Upper lobe of right lung (tissue), 1 donor: ENCODE measurements around the gene RPGR. TPM values are rescaled to one million over a fixed set of nuclear protein-coding genes. Genes with fewer than 3 reads are reported as not detected.
A peak's percentile ranks its signal among the peaks of the same experiment; 100 is the strongest.

Experiments used
- ATAC-seq: fragments of 200-7000 bp; cut with Tn5 transposase; one replicate; pipeline ENCODE4 v1.9.1; 2020; ENCODE audit warnings: mild to moderate bottlenecking, moderate library complexity
- DNase-seq: peaks from one replicate; pipeline ENCODE4 v3.0.0-alpha.2; 2020
- H3K27ac ChIP-seq: fragments of 200-600 bp; one replicate; pipeline ENCODE4 v1.8.0; 2022
- H3K27me3 ChIP-seq: fragments of 200-600 bp; one replicate; pipeline ENCODE4 v1.8.0; 2022; ENCODE audit warnings: mild to moderate bottlenecking
- H3K36me3 ChIP-seq: fragments of 200-600 bp; one replicate; pipeline ENCODE4 v1.8.0; 2022
- H3K4me1 ChIP-seq: fragments of 200-600 bp; one replicate; pipeline ENCODE4 v1.8.0; 2022
- H3K4me3 ChIP-seq: fragments of 200-600 bp; one replicate; pipeline ENCODE4 v1.8.0; 2022; ENCODE audit warnings: mild to moderate bottlenecking
- H3K9me3 ChIP-seq: fragments of 200-600 bp; one replicate; pipeline ENCODE4 v1.8.0; 2022
- intact Hi-C: fragments of 100-400 bp; cut with DNase I; formaldehyde crosslinking; loops from one replicate; pipeline ENCODE4 v1.11.0; 2022
- total RNA-seq: library from RNA; stranded (reverse); fragmentation: NEBNext Ultra II Directional; extraction: Animal tissue kit (Norgen Biotek cat#: 25700); gene quantifications from one replicate; pipeline ENCODE4 v1.2.1, GENCODE V29; 2021
- TF ChIP-seq, protein P1 (sequence below): fragments of 200-600 bp; IDR thresholded peaks from one replicate; pipeline ENCODE4 v1.8.0; 2022; ENCODE audit warnings: antibody characterized with exemption
- donor health status: DM: no; HTN: yes; CAD: no; lungs with severe emphysema.

The RPGR gene
- total RNA-seq, 1 donor from 2014 or later: 18.0 TPM

DNA sequence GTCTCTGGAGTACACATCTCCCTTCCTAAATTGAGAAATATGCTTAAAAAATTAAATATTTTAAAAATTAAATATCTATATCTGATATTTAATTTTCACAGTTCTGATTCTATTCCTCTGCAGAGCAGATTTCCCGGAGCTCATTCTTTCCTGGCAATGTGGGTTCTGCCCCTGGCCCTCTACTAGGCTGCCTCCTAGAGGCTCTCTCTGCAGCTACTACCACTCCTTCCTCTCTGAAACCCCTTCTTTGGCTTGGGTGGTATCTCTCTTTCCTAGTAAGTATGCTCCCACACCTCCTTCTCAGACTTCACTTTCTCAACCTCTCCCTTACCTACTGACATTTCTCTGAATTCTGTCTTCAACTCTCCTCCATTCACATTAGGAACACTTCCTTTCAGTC lies 45.3 kb downstream of the RPGR start:
- intact Hi-C loops: no loop called here
- Histone ChIP-seq H3K27me3 (no peaks in the 10 kb centered on the region), H3K27ac (no peak overlapping the region), H3K9me3 (no peaks in the 10 kb centered on the region), H3K4me1 (no peaks in the 10 kb centered on the region), H3K36me3 (no peaks in the 10 kb centered on the region), H3K4me3 (no peak overlapping the region)
- TF ChIP-seq, protein P1, sequence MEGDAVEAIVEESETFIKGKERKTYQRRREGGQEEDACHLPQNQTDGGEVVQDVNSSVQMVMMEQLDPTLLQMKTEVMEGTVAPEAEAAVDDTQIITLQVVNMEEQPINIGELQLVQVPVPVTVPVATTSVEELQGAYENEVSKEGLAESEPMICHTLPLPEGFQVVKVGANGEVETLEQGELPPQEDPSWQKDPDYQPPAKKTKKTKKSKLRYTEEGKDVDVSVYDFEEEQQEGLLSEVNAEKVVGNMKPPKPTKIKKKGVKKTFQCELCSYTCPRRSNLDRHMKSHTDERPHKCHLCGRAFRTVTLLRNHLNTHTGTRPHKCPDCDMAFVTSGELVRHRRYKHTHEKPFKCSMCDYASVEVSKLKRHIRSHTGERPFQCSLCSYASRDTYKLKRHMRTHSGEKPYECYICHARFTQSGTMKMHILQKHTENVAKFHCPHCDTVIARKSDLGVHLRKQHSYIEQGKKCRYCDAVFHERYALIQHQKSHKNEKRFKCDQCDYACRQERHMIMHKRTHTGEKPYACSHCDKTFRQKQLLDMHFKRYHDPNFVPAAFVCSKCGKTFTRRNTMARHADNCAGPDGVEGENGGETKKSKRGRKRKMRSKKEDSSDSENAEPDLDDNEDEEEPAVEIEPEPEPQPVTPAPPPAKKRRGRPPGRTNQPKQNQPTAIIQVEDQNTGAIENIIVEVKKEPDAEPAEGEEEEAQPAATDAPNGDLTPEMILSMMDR: peak; percentile 27
- no peak for ATAC-seq
- DNase-seq: no peak

DNA sequence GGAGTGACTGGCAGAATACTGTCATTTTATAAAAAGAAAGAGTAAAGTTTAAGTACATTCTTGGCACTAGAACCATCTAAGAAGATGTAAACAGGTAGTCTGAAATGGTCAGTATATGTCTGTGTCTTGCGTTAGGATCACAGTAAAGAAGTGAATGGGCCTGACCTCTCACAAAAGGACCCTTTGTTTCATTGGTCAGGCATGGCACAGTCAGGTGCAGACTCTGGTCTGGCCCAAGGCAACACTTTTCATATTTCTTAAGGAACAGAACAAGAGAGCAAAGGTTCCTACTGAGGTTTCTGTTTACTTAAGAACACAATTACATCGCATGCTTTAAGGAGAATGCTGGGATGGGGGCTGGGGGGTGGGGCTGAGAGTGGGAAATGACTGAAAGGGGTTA lies 48.1 kb downstream of the RPGR start:
- intact Hi-C loops: no loop called here
- H3K27me3 ChIP-seq: no peaks in the 10 kb centered on the region
- no peaks in the 10 kb centered on the region for H3K4me1 ChIP-seq
- H3K4me3 ChIP-seq: no peak overlapping the region
- H3K27ac ChIP-seq: no peak overlapping the region
- DNase-seq (no peak), ATAC-seq (no peak)
- TF ChIP-seq, protein P1: no peak
- H3K9me3 ChIP-seq: no peaks in the 10 kb centered on the region
- H3K36me3 ChIP-seq: no peaks in the 10 kb centered on the region

DNA sequence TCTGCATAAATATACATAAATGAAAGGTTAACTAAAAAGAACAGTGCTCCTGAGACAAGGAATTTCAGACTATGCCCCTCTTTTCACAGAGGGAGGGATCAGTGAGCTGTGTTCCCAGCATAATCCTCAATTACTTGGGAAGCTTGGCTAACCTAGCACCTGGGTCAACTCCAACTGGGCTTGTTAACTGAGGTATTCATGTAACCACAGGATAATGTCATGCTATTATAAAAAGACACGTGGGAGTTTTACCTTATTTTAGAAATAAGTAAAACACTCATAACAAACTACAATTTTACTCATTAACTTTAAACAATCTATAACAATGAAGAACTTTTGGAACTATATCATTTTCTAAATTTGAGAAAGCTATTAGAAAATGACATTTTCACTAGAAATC lies 48.6 kb downstream of the RPGR start:
- no peak overlapping the region for H3K27ac ChIP-seq
- ATAC-seq (no peak), DNase-seq (no peak)
- intact Hi-C loops: no loop called here
- no peak overlapping the region for H3K4me3 ChIP-seq
- TF ChIP-seq, protein P1: no peak
- H3K36me3 ChIP-seq: no peaks in the 10 kb centered on the region
- H3K27me3 ChIP-seq: no peaks in the 10 kb centered on the region
- H3K9me3 ChIP-seq: no peaks in the 10 kb centered on the region
- H3K4me1 ChIP-seq: no peaks in the 10 kb centered on the region

DNA sequence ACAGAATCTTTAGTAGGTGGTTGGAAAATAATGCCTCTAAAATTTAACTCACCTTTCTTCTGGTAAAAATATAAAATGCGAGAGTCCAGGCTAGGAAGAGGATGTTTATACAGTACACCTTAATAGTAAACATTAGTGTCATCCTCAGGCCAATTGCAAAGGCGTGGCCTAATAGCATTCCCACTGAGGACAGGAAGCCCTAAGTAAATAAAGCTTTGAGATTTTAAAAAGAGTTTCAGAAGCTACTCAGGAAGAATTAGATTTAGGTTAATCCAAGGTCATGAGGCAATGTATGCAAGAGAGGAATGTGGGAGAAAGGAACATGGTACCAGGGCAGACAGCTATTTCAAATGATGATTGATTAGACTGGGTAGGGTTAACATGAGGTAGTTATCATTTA lies 49.5 kb downstream of the RPGR start:
- TF ChIP-seq, protein P1: no peak
- no peak for DNase-seq

DNA sequence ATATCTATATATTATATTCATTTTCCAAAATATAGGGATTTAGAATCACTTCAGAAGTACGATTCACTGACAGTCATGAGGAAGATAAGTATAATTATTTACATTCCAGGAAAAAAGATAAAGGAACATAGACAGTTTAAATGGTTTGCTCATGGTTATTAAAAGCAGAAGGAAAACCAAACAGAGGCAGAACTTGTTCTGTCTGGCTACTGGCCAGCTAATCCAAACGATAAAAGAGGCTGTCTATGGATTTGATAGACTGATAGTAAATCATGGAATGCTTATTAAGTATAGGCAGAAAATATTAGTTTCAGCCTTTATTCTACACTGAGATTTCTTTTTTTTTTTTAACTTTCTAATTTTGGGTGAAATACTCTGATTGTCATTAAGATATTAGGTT lies 50.2 kb downstream of the RPGR start:
- ATAC-seq (no peak), DNase-seq (no peak)
- Histone ChIP-seq H3K4me1 (no peaks in the 10 kb centered on the region), H3K36me3 (no peaks in the 10 kb centered on the region), H3K27me3 (no peaks in the 10 kb centered on the region), H3K27ac (no peak overlapping the region), H3K4me3 (no peak overlapping the region), H3K9me3 (no peaks in the 10 kb centered on the region)
- intact Hi-C loops: no loop called here
- TF ChIP-seq, protein P1: no peak

More for the DNA sequence above, 49.5 kb downstream of the RPGR start:
- H3K4me1 ChIP-seq: no peaks in the 10 kb centered on the region
- H3K27ac ChIP-seq: no peak overlapping the region
- no peaks in the 10 kb centered on the region for H3K36me3 ChIP-seq
- intact Hi-C loops: no loop called here
- no peak for ATAC-seq
- no peaks in the 10 kb centered on the region for H3K9me3 ChIP-seq
- no peak overlapping the region for H3K4me3 ChIP-seq
- no peaks in the 10 kb centered on the region for H3K27me3 ChIP-seq

DNA sequence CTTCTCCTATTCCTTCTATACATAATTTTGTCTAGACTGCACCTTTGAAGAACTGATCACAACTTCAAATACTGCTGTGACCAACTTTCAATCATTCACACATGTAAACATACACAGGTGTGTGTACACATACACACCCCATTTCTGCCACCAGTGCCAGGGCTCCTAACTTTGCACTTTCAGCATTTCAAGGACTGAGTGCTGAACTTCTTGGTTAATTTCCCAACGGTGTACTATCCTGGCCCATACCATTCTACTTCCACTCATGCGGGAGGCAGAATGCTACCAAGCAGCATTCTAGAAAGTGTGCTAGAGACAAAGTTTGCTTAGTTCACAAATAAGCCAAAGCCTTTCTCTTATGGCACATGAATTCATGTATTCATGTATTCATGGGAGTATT lies 51.2 kb downstream of the RPGR start:
- no peak overlapping the region for H3K4me3 ChIP-seq
- no peak for DNase-seq
- no peaks in the 10 kb centered on the region for H3K4me1 ChIP-seq
- intact Hi-C loops: no loop called here
- TF ChIP-seq, protein P1: no peak
- no peaks in the 10 kb centered on the region for H3K27me3 ChIP-seq
- ATAC-seq: peak; percentile 9
- no peak overlapping the region for H3K27ac ChIP-seq
- H3K9me3 ChIP-seq: no peaks in the 10 kb centered on the region
- H3K36me3 ChIP-seq: no peaks in the 10 kb centered on the region
